GM12801 (cell line): ENCODE measurements around the gene KCNT1.

Experiments
- CTCF ChIP-seq: IDR thresholded peaks from one replicate; pipeline ENCODE4 v1.5.1; 2011; ENCODE audit warnings: control low read depth; ENCODE audit not compliant: insufficient read length; ENCODE audit errors: extremely low read depth

Gene KCNT1

DNA sequence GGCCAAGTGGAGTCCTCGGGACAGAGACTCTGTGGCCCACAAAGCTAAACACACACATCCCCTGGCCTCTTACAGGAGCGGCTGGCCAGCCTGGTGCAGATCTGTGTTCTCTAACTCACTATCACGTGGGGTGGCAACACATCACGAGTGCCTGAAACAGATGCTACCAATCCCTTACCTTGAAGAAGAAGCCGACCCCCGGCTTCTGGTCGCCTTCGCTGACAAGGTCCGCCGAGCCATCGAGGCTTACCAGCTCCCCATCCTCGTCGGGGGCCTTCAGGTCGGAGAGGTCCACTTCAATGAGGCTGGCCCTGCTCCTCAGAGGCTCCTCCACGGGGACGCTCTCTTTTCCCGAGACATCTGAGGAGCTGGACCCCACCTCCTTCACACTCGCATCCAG is 118.7 kb downstream of the KCNT1 start:
- no peak for TF ChIP-seq CTCF

DNA sequence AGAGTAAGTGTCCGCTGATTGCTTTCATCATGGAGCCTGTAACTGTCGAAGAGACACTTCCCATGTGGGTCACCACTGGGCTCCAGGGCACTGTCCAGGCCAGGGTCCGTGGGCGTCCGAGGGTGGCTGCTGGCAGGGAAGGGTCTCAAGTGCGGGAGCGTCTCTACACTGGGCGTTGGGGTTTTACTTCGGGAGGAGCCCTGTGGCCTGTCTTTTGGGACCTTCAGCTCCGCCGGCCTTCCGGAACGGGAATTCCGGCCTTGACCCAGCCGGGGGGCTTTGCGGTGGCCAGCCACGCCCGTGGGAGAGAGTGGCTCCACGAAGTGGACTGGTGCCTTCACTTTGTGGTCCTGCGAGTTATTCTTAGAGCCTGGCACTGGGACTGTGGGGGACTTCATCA is 119.1 kb downstream of the KCNT1 start:
- TF ChIP-seq CTCF = no peak

GRCh38 chr9:135821733-135822373 is 119.9 kb downstream of the KCNT1 start:
- no peak for TF ChIP-seq CTCF

DNA sequence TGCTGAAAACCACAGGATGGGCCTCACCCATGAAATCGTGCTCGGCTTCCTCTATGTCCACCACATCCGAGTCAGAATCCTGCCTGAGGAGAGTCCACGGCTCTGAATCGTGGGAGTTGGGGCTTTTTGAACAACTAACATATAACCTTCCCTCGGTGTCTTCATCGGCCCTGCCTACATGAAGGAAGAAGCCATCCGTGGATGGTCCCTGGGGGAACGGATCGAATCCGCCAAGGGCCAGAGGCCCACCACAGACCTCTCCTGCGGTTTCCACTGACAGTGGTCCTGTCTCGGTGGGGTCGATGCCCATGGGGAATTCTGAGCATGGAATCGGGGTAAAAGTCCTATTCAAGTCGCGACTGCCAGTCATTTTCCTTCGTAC is 120.4 kb downstream of the KCNT1 start:
- no peak for TF ChIP-seq CTCF

GRCh38 chr9:135823036-135823435 is 121.1 kb downstream of the KCNT1 start:
- TF ChIP-seq CTCF = no peak

- no peak for TF ChIP-seq CTCF
Measured at GRCh38 chr9:135825435-135826187, 123.6 kb downstream of the KCNT1 start.

DNA sequence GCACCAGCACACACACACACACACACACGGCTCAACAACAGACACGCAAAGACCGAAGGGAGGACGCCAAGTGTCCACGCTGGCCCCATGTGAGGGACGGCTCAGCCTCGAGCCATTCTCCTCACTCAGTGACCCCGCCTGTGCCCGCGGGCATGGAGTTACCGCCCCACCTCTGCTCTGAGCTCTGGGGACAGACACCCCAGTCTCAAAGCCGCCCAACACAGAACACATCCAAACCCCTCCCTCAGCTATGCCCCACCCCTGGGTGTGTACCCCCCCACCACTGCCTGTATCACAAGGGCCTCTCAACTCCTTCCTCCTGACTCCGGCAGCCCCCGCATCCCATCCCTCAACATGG is 124.2 kb downstream of the KCNT1 start:
- TF ChIP-seq CTCF = no peak
